ENCODE data around the gene OXCT2.

OXCT2 gene

GRCh38 chr1:39745016-39745670, 26.0 kb downstream of the OXCT2 start:
- H3K4me3 ChIP-seq (replicated peaks; ENCODE audit: low read depth, low read length), result no peak overlapping the region
- TF ChIP-seq CTCF (IDR thresholded peaks at IDR 0.05; ENCODE audit: low read length, missing control alignments), result no peak
- no peak for DNase-seq (ENCODE audit: low read depth)

GRCh38 chr1:39738622-39739366, 32.4 kb downstream of the OXCT2 start, which contains the start of gene PPIE:
Gene PPIE (plus strand): TSS chr1:39738882. CDS start chr1:39738901, 19 bp downstream.
- DNase-seq (ENCODE audit: low read depth), result peak; percentile 90
- no peak for TF ChIP-seq CTCF (IDR thresholded peaks at IDR 0.05; ENCODE audit: low read length, missing control alignments)

GRCh38 chr1:39737546-39738169, 33.5 kb downstream of the OXCT2 start:
- peak; percentile 32 for DNase-seq (ENCODE audit: low read depth)
- no peak overlapping the region for H3K4me3 ChIP-seq (replicated peaks; ENCODE audit: low read depth, low read length)
- no peak for TF ChIP-seq CTCF (IDR thresholded peaks at IDR 0.05; ENCODE audit: low read length, missing control alignments)

More at GRCh38 chr1:39738622-39739366, 32.4 kb downstream of the OXCT2 start, which contains the start of gene PPIE:
- peak within 1 kb of the TSS; percentile 93 for H3K4me3 ChIP-seq (replicated peaks; ENCODE audit: low read depth, low read length)

- no peak overlapping the region for H3K4me3 ChIP-seq (replicated peaks; ENCODE audit: low read depth, low read length)
- no peak for DNase-seq (ENCODE audit: low read depth)
- no peak for TF ChIP-seq CTCF (IDR thresholded peaks at IDR 0.05; ENCODE audit: low read length, missing control alignments)
Measured at GRCh38 chr1:39735731-39736130, 35.4 kb downstream of the OXCT2 start.

GRCh38 chr1:39733161-39733560, 38.0 kb downstream of the OXCT2 start:
- H3K4me3 ChIP-seq (replicated peaks; ENCODE audit: low read depth, low read length), result no peak overlapping the region
- TF ChIP-seq CTCF (IDR thresholded peaks at IDR 0.05; ENCODE audit: low read length, missing control alignments), result no peak
- DNase-seq (ENCODE audit: low read depth), result no peak

- no peak overlapping the region for H3K4me3 ChIP-seq (replicated peaks; ENCODE audit: low read depth, low read length)
- no peak for TF ChIP-seq CTCF (IDR thresholded peaks at IDR 0.05; ENCODE audit: low read length, missing control alignments)
- no peak for DNase-seq (ENCODE audit: low read depth)
Measured at GRCh38 chr1:39732730-39733129, 38.4 kb downstream of the OXCT2 start.
